ENCODE measurements around the gene LAT.

GRCh38 chr16:28946681-28947080, 38.2 kb upstream of the LAT start:
- TF ChIP-seq CTCF (IDR thresholded peaks at IDR 0.05; ENCODE audit: poor library complexity, severe bottlenecking) (no peak), TAF1 (IDR thresholded peaks at IDR 0.05; ENCODE audit: low read depth) (no peak), EZH2 (IDR thresholded peaks at IDR 0.05; ENCODE audit: borderline replicate concordance, insufficient read depth, low read length, poor library complexity, severe bottlenecking) (no peak), EP300 (conservative IDR thresholded peaks at IDR 0.05; ENCODE audit: poor library complexity, severe bottlenecking) (no peak), REST (IDR thresholded peaks at IDR 0.05; ENCODE audit: borderline replicate concordance) (no peak), POLR2AphosphoS5 (IDR thresholded peaks at IDR 0.05) (no peak), RAD21 (conservative IDR thresholded peaks at IDR 0.05) (no peak), SMC3 (conservative IDR thresholded peaks at IDR 0.05; ENCODE audit: poor library complexity) (no peak)

All from neural cell (in vitro differentiated cells).